Esophagus squamous epithelium (tissue), 4 donors: ENCODE results near the gene TSEN34.

ENCODE experiments used
- POLR2A ChIP-seq, 4 donors: fragments of 450-650 bp; IDR thresholded peaks; one replicate each; pipeline ENCODE4 v1.6.1; 2017; ENCODE audit warnings: antibody characterized with exemption in 4 of 4, mild to moderate bottlenecking in 4 of 4, moderate library complexity in 3 of 4
- TF ChIP-seq, protein P1 (sequence below), 6 experiments: fragments of 450-650 bp in 4 of 6; fragments of 200-600 bp in 2 of 6; sonication (generic) in 2 of 6; IDR thresholded peaks; one replicate each; pipeline ENCODE4 v1.5.1; 2016 to 2019; ENCODE audit warnings: antibody characterized with exemption in 6 of 6, mild to moderate bottlenecking in 4 of 6, moderate library complexity in 4 of 6

DNA sequence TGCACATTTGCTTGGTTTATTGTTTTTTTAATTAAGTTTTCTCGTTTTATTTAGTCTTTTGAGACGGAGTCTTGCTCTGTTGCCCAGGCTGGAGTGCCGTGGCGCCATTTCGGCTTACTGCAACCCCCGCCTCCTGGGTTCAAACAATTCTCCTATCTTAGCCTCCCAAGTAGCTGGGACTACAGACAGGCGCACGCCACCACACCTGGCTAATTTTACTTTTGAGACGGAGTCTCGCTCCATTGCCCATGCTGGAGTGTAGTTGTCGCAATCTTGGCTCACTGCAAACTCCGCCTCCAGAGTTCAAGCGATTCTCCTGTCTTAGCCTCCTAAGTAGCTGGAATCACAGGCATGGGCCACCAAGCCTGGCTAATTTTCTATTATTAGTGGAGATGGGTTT, 10.9 kb downstream of the TSEN34 start:
- TF ChIP-seq, protein P1, sequence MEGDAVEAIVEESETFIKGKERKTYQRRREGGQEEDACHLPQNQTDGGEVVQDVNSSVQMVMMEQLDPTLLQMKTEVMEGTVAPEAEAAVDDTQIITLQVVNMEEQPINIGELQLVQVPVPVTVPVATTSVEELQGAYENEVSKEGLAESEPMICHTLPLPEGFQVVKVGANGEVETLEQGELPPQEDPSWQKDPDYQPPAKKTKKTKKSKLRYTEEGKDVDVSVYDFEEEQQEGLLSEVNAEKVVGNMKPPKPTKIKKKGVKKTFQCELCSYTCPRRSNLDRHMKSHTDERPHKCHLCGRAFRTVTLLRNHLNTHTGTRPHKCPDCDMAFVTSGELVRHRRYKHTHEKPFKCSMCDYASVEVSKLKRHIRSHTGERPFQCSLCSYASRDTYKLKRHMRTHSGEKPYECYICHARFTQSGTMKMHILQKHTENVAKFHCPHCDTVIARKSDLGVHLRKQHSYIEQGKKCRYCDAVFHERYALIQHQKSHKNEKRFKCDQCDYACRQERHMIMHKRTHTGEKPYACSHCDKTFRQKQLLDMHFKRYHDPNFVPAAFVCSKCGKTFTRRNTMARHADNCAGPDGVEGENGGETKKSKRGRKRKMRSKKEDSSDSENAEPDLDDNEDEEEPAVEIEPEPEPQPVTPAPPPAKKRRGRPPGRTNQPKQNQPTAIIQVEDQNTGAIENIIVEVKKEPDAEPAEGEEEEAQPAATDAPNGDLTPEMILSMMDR (IDR thresholded peaks at IDR 0.05): no peak
- TF ChIP-seq POLR2A (IDR thresholded peaks at IDR 0.05): no peak
